Heart right ventricle (tissue), 16 donors: ENCODE data around the gene FAM219A. TPM values are rescaled to one million over a fixed set of nuclear protein-coding genes. Genes with fewer than 3 reads are reported as not detected.

ENCODE experiments used
- ATAC-seq, 8 donors: fragments of 200-7000 bp; cut with Tn5 transposase; one replicate each; pipeline ENCODE4 v1.9.1; 2020; ENCODE audit warnings: mild to moderate bottlenecking in 8 of 8, moderate library complexity in 8 of 8, moderate number of reproducible peaks in 1 of 8
- DNase-seq, 2 donors: peaks; one replicate each; pipeline ENCODE4 v3.0.0-alpha.2; 2020
- H3K27ac ChIP-seq, 10 donors: fragments of 200-600 bp; sonication (generic) in 2 of 10; one replicate each; pipeline versions ENCODE4 v1.5.0 to v1.8.0; 2020 to 2022; ENCODE audit warnings: mild to moderate bottlenecking in 3 of 10
- H3K27me3 ChIP-seq, 7 donors: fragments of 200-600 bp; one replicate each; pipeline ENCODE4 v1.8.0; 2021 to 2022; ENCODE audit warnings: mild to moderate bottlenecking in 2 of 7
- H3K36me3 ChIP-seq, 9 donors: fragments of 200-600 bp; sonication (generic) in 1 of 9; one replicate each; pipeline versions ENCODE4 v1.5.0 to v1.8.0; 2020 to 2022; ENCODE audit warnings: mild to moderate bottlenecking in 2 of 9
- H3K4me1 ChIP-seq, 9 donors: fragments of 200-600 bp; sonication (generic) in 1 of 9; one replicate each; pipeline versions ENCODE4 v1.5.0 to v1.8.0; 2020 to 2022; ENCODE audit warnings: mild to moderate bottlenecking in 4 of 9
- H3K4me3 ChIP-seq, 10 donors: fragments of 200-600 bp; sonication (generic) in 2 of 10; one replicate each; pipeline versions ENCODE4 v1.5.0 to v1.8.0; 2020 to 2022; ENCODE audit warnings: mild to moderate bottlenecking in 7 of 10, moderate library complexity in 2 of 10
- H3K9me3 ChIP-seq, 11 donors: fragments of 200-600 bp in 10 of 11; sonication (generic) in 2 of 11; one replicate each; pipeline versions ENCODE4 v1.5.0 to v1.8.0; 2013 to 2022; ENCODE audit warnings: mild to moderate bottlenecking in 2 of 11, control low read depth in 1 of 11, moderate library complexity in 1 of 11
- WGBS, 2 donors: extraction: QIAGEN DNeasy Blood & Tissue Kit; methylation state at CpG; one replicate each; pipeline ENCODE4 v1.1.7; 2013; ENCODE audit warnings: inconsistent platforms in 1 of 2; 5-methylcytosine and 5-hydroxymethylcytosine counted together
- intact Hi-C, 10 donors: fragments of 100-400 bp; cut with DNase I; formaldehyde crosslinking; loops; one replicate each; pipeline versions ENCODE4 v1.11.1 to v1.14.2; 2022
- polyA plus RNA-seq, 2 donors: library from polyadenylated mRNA; stranded (reverse); fragments of 200-250 nt; gene quantifications; one replicate each; pipeline ENCODE4 v1.2.3, GENCODE V29; 2013
- total RNA-seq, 10 donors: library from RNA; stranded (reverse); fragmentation: NEBNext Ultra II Directional in 3 of 10; extraction: Animal tissue kit (Norgen Biotek cat#: 25700) in 3 of 10; gene quantifications; one replicate each; pipeline versions ENCODE4 v1.2.1 to v1.2.4, GENCODE V29; 2021 to 2023
- TF ChIP-seq, protein P1 (sequence below), 9 donors: fragments of 200-600 bp; sonication (generic) in 2 of 9; IDR thresholded peaks; one replicate each; pipeline versions ENCODE4 v1.5.0 to v1.8.0; 2021 to 2022; ENCODE audit warnings: antibody characterized with exemption in 9 of 9, mild to moderate bottlenecking in 5 of 9, moderate library complexity in 1 of 9
- donor health status: Arrhythmogenic right ventricular cardiomyopathy.
- donor health status: ischemic (EF 13 %, LVEDD 7.1; RV severe dilation, severe dysfunction).
- donor health status: healthy with polysubstance abuse.
- donor health status: DM: no; HTN: yes; CAD: no.
- donor health status: DM: no; HTN: no; CAD: no.
- donor health status: ischemic (EF 25% LVEDD 6.9; RV normal size, moderate dysfunction).
- donor health status: ischemic (EF 25% LVEDD 5.7; RV mildly dilated, moderate dysfunction).
- donor health status: healthy.
- donor health status: DM: yes; HTN: yes; CAD: no.
- donor health status: Ischemic cardiomyopathy.
- donor health status: ischemic (EF 35%, LVEDD 5.7; RV mildly dilated, moderate dysfunction).
- donor health status: nonischemic (EF 11% LVEDD 7.7; RV severe dilation, severe dysfunction).
- donor health status: DM: yes; HTN: yes; CAD: no.
- donor health status: PGD.
- donor health status: ischemic (EF 29% LVEDD 5.4; RV normal size, mild dysfunction).
- donor health status: nonischemic (EF 23%, LVEDD 6.1; RV moderate dilation, normal function).

Gene FAM219A
- total and polyA plus RNA-seq, 12 donors: 15.1 to 38.6 (median 25.9) TPM

DNA sequence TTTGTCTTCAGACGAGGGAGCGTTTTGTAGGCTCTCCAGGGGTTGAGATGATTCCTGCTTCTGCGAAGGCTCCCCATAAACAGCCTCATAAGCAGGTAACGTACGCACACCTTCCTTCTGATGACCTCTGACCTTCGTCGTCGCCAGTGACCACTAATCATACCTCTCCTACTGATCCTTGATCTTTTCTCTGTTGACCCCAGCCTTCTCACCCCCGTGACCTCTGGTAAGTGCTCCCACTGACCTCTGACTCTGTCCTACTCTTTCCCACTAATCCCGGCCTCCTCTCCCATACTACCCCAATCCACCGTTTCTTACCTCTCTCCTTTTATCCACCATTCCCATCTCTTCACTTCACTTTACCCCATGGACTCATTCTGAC lies 580 bp upstream of the FAM219A start:
- peaks cover 11 to 46% (median 36%) of the 10 kb centered on the region in 9 donors for H3K4me1 ChIP-seq
- no peaks in the 10 kb centered on the region for H3K36me3 ChIP-seq
- peaks cover 0 to 8% (median 0%) of the 10 kb centered on the region in 7 donors for H3K27me3 ChIP-seq
- peak overlapping the region in 7 of 10 donors; percentile 12 to 94 (median 83) for H3K4me3 ChIP-seq
- TF ChIP-seq, protein P1, sequence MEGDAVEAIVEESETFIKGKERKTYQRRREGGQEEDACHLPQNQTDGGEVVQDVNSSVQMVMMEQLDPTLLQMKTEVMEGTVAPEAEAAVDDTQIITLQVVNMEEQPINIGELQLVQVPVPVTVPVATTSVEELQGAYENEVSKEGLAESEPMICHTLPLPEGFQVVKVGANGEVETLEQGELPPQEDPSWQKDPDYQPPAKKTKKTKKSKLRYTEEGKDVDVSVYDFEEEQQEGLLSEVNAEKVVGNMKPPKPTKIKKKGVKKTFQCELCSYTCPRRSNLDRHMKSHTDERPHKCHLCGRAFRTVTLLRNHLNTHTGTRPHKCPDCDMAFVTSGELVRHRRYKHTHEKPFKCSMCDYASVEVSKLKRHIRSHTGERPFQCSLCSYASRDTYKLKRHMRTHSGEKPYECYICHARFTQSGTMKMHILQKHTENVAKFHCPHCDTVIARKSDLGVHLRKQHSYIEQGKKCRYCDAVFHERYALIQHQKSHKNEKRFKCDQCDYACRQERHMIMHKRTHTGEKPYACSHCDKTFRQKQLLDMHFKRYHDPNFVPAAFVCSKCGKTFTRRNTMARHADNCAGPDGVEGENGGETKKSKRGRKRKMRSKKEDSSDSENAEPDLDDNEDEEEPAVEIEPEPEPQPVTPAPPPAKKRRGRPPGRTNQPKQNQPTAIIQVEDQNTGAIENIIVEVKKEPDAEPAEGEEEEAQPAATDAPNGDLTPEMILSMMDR (IDR thresholded peaks at IDR 0.05): no peak
- ATAC-seq (no peak), DNase-seq (no peak)
- 23 to 27% methylated on average over 11 of the region's 11 CpGs for WGBS, 2 donors
- H3K27ac ChIP-seq: peak overlapping the region in 1 of 10 donors; percentile 93
- no peaks in the 10 kb centered on the region for H3K9me3 ChIP-seq
- intact Hi-C loops: loop anchor here in 2 of 10 donors (1.0 to 2.0 kb wide), 2 partner anchors 64 to 130 kb away; partner anchors contain the start of genes ENHO (in 1 of the 2), KIF24 (in 1 of the 2) and NUDT2 (in 1 of the 2)

DNA sequence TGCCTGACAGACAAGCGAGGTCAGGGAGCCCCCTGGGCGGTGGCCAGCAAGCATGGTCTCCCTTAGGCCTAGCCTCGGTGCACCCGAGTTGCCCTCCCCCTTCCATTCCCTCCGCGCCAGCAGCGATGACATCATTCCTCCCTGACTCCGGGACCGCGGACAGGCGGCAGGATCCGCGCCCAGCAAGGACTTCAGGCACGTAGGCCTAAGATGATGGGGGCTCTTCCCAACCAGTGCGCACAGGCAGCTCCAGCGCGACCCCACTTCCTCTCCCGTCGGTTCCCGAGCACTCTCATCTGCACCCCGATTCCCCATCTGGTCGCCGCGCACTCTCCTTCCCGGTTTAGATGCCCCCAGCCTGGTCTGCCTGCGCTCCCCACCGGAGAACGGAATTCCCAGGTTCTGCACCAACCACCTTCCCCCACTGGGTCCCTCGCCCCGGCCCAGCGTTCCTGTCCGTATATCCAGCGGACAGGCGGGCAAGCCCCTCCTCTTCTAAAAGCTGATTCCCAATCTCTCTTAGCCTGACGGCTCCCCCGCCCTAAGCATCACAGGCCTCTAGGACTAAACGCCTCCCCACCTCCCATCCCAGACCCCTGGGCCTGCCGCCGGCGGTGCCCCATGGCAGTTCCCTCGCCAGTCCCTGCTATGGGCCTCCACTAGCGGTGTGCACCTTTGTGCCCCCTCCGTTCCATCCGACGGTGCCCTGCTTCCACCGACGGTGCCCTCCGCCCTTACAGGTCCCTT lies 931 bp downstream of the FAM219A start:
- peak overlapping the region; percentile 72 to 94 (median 85) for H3K4me3 ChIP-seq
- peaks cover 0 to 8% (median 0%) of the 10 kb centered on the region in 7 donors for H3K27me3 ChIP-seq
- peak; percentile 49 to 79 (median 70) for ATAC-seq
- peaks cover 16 to 60% (median 47%) of the 10 kb centered on the region in 9 donors for H3K4me1 ChIP-seq
- peak overlapping the region; percentile 63 to 93 (median 89) for H3K27ac ChIP-seq
- WGBS, 2 donors: 1 to 3% methylated on average over 48 of the region's 48 CpGs
- H3K9me3 ChIP-seq: no peaks in the 10 kb centered on the region
- no peaks in the 10 kb centered on the region for H3K36me3 ChIP-seq
- DNase-seq: peak; percentile 84 to 85
- TF ChIP-seq, protein P1 (IDR thresholded peaks at IDR 0.05): no peak
- intact Hi-C loops: loop anchor here in 2 of 10 donors (1.0 to 2.0 kb wide), 2 partner anchors 65 to 128 kb away; partner anchors contain the start of genes ENHO (in 1 of the 2), KIF24 (in 1 of the 2) and NUDT2 (in 1 of the 2)

DNA sequence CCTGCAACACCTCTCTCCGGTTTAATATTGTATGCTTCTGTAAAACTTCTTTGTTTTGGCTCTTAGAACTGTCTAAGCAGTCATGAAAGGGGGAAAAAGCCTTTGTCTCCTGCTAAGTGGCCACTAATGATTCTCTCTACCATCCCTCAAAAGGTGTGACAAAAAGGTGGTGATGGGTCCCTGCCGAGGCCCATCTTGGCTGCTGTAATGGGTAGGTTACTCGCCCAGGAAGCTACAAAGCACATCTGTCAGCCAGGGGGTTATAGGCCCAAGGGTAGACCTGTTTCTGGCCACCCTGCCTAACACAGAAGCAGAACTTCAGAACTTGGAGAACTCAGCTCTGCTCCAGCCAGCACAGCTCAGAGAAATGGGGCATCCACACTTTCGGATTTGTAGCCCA lies 1.6 kb downstream of the FAM219A start:
- Histone ChIP-seq H3K4me3 (peak overlapping the region; percentile 72 to 94 (median 85)), H3K36me3 (no peaks in the 10 kb centered on the region), H3K4me1 (peaks cover 16 to 67% (median 54%) of the 10 kb centered on the region in 9 donors), H3K27ac (peak overlapping the region; percentile 63 to 93 (median 89)), H3K9me3 (no peaks in the 10 kb centered on the region), H3K27me3 (peaks cover 0 to under 1% (median 0%) of the 10 kb centered on the region in 7 donors)
- no peak for ATAC-seq
- intact Hi-C loops: no loop called here
- no peak for DNase-seq
- 36 to 38% methylated on average over 4 of the region's 4 CpGs for WGBS, 2 donors
- TF ChIP-seq, protein P1 (IDR thresholded peaks at IDR 0.05): no peak

DNA sequence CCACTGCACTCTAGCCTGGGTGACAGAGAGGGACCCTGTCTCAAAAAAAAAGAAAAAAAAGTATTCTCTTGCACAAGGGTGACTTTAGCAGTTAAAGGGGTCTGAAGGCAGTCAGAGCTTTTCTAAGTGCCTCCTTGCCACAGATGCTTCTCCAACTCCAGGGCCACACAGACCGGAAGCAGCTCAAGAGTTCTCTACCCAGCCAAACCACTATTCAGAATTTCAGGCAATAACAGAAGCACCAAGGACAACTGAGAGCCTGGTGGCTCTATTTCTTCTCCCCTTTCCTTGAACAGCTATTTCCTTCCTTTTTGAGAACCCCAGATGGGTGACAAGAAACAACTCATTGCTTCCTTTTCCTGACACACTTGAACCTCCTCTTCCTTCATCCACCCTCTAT lies 2.2 kb downstream of the FAM219A start:
- Histone ChIP-seq H3K4me3 (peak overlapping the region in 4 of 10 donors; percentile 72 to 91 (median 81)), H3K9me3 (no peaks in the 10 kb centered on the region), H3K27me3 (no peaks in the 10 kb centered on the region), H3K4me1 (peaks cover 16 to 73% (median 60%) of the 10 kb centered on the region in 9 donors), H3K27ac (peak overlapping the region in 7 of 10 donors; percentile 84 to 93 (median 89)), H3K36me3 (no peaks in the 10 kb centered on the region)
- no peak for ATAC-seq
- intact Hi-C loops: no loop called here
- TF ChIP-seq, protein P1 (IDR thresholded peaks at IDR 0.05): no peak
- no peak for DNase-seq
- 65 to 78% methylated on average over 1 of the region's 1 CpG for WGBS, 2 donors
